Neural cell (in vitro differentiated cells): ENCODE results near the gene PHF12. TPM values are rescaled to one million over a fixed set of nuclear protein-coding genes. Genes with fewer than 3 reads are reported as not detected.

Experiments
- H2AFZ ChIP-seq: fragments of 200-600, 300-800 bp; sonication (generic), shearing (Covaris generic); 2 replicates; pipeline ENCODE4 v1.6.0; 2014; ENCODE audit warnings: low read depth, mild to moderate bottlenecking, antibody characterized with exemption, low read length, moderate library complexity
- H3F3A ChIP-seq: fragments of 200-600 bp; shearing (Covaris generic); 2 replicates; pipeline ENCODE4 v1.6.1; 2016; ENCODE audit warnings: mild to moderate bottlenecking, moderate library complexity, mixed read lengths, antibody characterized with exemption, low read length; ENCODE audit not compliant: insufficient read depth, poor library complexity, severe bottlenecking
- H3K27ac ChIP-seq: fragments of 200-600, 300-800 bp; sonication (generic), shearing (Covaris generic); 2 replicates; pipeline ENCODE4 v1.5.1; 2014; ENCODE audit warnings: mild to moderate bottlenecking, low read length, moderate library complexity
- H3K27me3 ChIP-seq: fragments of 300-800, 200-600 bp; sonication (generic), shearing (Covaris generic); 2 replicates; pipeline ENCODE4 v1.6.0; 2014; ENCODE audit warnings: mild to moderate bottlenecking, low read depth, low read length, moderate library complexity; ENCODE audit not compliant: insufficient read depth
- H3K36me3 ChIP-seq: fragments of 300-800, 200-600 bp; sonication (generic), shearing (Covaris generic); 2 replicates; pipeline ENCODE4 v1.5.1; 2014; ENCODE audit warnings: mild to moderate bottlenecking, antibody characterized with exemption, low read length, moderate library complexity; ENCODE audit not compliant: insufficient read depth
- H3K4me2 ChIP-seq: fragments of 300-800, 200-600 bp; sonication (generic), shearing (Covaris generic); 2 replicates; pipeline ENCODE4 v1.6.0; 2014; ENCODE audit warnings: mild to moderate bottlenecking, low read length
- H3K4me3 ChIP-seq: fragments of 300-800, 200-600 bp; sonication (generic), shearing (Covaris generic); 2 replicates; pipeline ENCODE4 v1.5.1; 2014; ENCODE audit warnings: mild to moderate bottlenecking, low read length, moderate library complexity
- H3K79me2 ChIP-seq: fragments of 200-600 bp; shearing (Covaris generic); replicated peaks from 2 replicates; pipeline ENCODE4 v1.6.0; 2014; ENCODE audit warnings: mild to moderate bottlenecking, low read length, moderate library complexity; ENCODE audit not compliant: insufficient read depth
- H3K9ac ChIP-seq: fragments of 300-800, 200-600 bp; sonication (generic), shearing (Covaris generic); 2 replicates; pipeline ENCODE4 v1.6.1; 2016; ENCODE audit warnings: mild to moderate bottlenecking, low read length, mixed read lengths
- H3K9me2 ChIP-seq: fragments of 200-600 bp; shearing (Covaris generic); 2 replicates; pipeline ENCODE4 v1.6.1; 2016; ENCODE audit warnings: mild to moderate bottlenecking, low read length, mixed read lengths; ENCODE audit not compliant: insufficient read depth
- H3K9me3 ChIP-seq: fragments of 200-600, 300-800 bp; sonication (generic), shearing (Covaris generic); 2 replicates; pipeline ENCODE4 v1.6.1; 2016; ENCODE audit warnings: mild to moderate bottlenecking, mixed run types, low read length, moderate library complexity, mixed read lengths
- H4K20me1 ChIP-seq: fragments of 200-600 bp; shearing (Covaris generic); 2 replicates; pipeline ENCODE4 v1.6.1; 2016; ENCODE audit warnings: mild to moderate bottlenecking, mixed run types; ENCODE audit not compliant: insufficient read depth
- EP300 ChIP-seq: fragments of 450-650 bp; conservative IDR thresholded peaks from 2 replicates; pipeline ENCODE4 v1.6.1; 2014; ENCODE audit warnings: antibody characterized with exemption, mild to moderate bottlenecking, moderate library complexity; ENCODE audit not compliant: poor library complexity, severe bottlenecking
- EZH2 ChIP-seq: fragments of 200-600, 300-800 bp; shearing (Covaris generic), sonication (generic); IDR thresholded peaks from 2 replicates; pipeline ENCODE4 v1.6.1; 2014; ENCODE audit warnings: antibody characterized with exemption, low read length, borderline replicate concordance, mild to moderate bottlenecking; ENCODE audit not compliant: insufficient read depth, poor library complexity, severe bottlenecking
- MXI1 ChIP-seq: fragments of 450-650 bp; conservative IDR thresholded peaks from 2 replicates; pipeline ENCODE4 v1.6.1; 2014; ENCODE audit warnings: antibody characterized with exemption, mild to moderate bottlenecking; ENCODE audit not compliant: poor library complexity, severe bottlenecking
- POLR2AphosphoS5 ChIP-seq: IDR thresholded peaks from 2 replicates; pipeline ENCODE4 v1.6.1; 2012
- RAD21 ChIP-seq: fragments of 450-650 bp; conservative IDR thresholded peaks from 2 replicates; pipeline ENCODE4 v1.6.1; 2014; ENCODE audit warnings: antibody characterized with exemption, mild to moderate bottlenecking, moderate library complexity
- SMC3 ChIP-seq: fragments of 450-650 bp; conservative IDR thresholded peaks from 2 replicates; pipeline ENCODE4 v1.6.1; 2014; ENCODE audit warnings: antibody characterized with exemption, mild to moderate bottlenecking, moderate library complexity; ENCODE audit not compliant: poor library complexity
- TAF1 ChIP-seq: IDR thresholded peaks from 2 replicates; pipeline ENCODE4 v1.6.1; 2012; ENCODE audit warnings: low read depth
- polyA plus RNA-seq: library from polyadenylated mRNA; depleted of rRNA; stranded (reverse); fragments of >200 nt; gene quantifications from 2 replicates; pipeline ENCODE4 v1.2.3, GENCODE V29; 2014
- TF ChIP-seq, protein P1 (sequence below): fragments of 450-650 bp; IDR thresholded peaks from 2 replicates; pipeline ENCODE4 v1.5.1; 2014; ENCODE audit warnings: antibody characterized with exemption, mild to moderate bottlenecking, moderate library complexity; ENCODE audit not compliant: poor library complexity, severe bottlenecking
- TF ChIP-seq, protein P2 (sequence below): IDR thresholded peaks from 2 replicates; pipeline ENCODE4 v1.6.1; 2012; ENCODE audit warnings: borderline replicate concordance

The PHF12 gene
- polyA plus RNA-seq, 1 donor from 2014 or later: 10.4 TPM

DNA sequence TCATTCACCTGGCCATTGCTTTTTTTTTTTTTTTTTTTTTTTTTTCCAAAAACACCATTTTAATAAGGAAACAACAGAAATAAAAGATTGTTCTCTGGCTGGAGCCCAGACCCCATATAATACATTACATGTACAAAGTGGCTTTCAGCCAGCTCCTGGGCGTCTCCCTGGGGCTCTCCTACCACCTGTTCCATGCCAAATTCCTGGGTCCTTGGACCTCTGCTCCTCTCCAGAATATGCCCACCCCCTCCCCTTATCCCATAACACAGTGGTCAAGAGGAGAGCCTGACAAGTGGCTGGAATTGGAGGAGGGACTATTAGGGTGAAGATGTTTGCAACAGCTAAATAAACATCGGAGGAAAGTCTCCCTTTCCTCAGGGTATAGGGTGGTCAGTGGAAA lies 3.6 kb upstream of the PHF12 start:
- Histone ChIP-seq H3K9me2 (no peaks in the 10 kb centered on the region), H2AFZ (no peak overlapping the region), H3K36me3 (no peaks in the 10 kb centered on the region), H3K27me3 (no peaks in the 10 kb centered on the region), H4K20me1 (no peaks in the 10 kb centered on the region), H3F3A (no peaks in the 10 kb centered on the region), H3K79me2 (peaks cover 8% of the 10 kb centered on the region), H3K27ac (no peak overlapping the region), H3K4me3 (no peak overlapping the region), H3K9ac (no peak overlapping the region), H3K4me2 (no peak overlapping the region), H3K9me3 (no peaks in the 10 kb centered on the region)
- TF ChIP-seq, protein P1, sequence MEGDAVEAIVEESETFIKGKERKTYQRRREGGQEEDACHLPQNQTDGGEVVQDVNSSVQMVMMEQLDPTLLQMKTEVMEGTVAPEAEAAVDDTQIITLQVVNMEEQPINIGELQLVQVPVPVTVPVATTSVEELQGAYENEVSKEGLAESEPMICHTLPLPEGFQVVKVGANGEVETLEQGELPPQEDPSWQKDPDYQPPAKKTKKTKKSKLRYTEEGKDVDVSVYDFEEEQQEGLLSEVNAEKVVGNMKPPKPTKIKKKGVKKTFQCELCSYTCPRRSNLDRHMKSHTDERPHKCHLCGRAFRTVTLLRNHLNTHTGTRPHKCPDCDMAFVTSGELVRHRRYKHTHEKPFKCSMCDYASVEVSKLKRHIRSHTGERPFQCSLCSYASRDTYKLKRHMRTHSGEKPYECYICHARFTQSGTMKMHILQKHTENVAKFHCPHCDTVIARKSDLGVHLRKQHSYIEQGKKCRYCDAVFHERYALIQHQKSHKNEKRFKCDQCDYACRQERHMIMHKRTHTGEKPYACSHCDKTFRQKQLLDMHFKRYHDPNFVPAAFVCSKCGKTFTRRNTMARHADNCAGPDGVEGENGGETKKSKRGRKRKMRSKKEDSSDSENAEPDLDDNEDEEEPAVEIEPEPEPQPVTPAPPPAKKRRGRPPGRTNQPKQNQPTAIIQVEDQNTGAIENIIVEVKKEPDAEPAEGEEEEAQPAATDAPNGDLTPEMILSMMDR: no peak
- TF ChIP-seq MXI1 (no peak), TAF1 (no peak), POLR2AphosphoS5 (no peak), SMC3 (no peak), EZH2 (no peak), RAD21 (no peak), EP300 (no peak)
- TF ChIP-seq, protein P2, sequence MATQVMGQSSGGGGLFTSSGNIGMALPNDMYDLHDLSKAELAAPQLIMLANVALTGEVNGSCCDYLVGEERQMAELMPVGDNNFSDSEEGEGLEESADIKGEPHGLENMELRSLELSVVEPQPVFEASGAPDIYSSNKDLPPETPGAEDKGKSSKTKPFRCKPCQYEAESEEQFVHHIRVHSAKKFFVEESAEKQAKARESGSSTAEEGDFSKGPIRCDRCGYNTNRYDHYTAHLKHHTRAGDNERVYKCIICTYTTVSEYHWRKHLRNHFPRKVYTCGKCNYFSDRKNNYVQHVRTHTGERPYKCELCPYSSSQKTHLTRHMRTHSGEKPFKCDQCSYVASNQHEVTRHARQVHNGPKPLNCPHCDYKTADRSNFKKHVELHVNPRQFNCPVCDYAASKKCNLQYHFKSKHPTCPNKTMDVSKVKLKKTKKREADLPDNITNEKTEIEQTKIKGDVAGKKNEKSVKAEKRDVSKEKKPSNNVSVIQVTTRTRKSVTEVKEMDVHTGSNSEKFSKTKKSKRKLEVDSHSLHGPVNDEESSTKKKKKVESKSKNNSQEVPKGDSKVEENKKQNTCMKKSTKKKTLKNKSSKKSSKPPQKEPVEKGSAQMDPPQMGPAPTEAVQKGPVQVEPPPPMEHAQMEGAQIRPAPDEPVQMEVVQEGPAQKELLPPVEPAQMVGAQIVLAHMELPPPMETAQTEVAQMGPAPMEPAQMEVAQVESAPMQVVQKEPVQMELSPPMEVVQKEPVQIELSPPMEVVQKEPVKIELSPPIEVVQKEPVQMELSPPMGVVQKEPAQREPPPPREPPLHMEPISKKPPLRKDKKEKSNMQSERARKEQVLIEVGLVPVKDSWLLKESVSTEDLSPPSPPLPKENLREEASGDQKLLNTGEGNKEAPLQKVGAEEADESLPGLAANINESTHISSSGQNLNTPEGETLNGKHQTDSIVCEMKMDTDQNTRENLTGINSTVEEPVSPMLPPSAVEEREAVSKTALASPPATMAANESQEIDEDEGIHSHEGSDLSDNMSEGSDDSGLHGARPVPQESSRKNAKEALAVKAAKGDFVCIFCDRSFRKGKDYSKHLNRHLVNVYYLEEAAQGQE: no peak

DNA sequence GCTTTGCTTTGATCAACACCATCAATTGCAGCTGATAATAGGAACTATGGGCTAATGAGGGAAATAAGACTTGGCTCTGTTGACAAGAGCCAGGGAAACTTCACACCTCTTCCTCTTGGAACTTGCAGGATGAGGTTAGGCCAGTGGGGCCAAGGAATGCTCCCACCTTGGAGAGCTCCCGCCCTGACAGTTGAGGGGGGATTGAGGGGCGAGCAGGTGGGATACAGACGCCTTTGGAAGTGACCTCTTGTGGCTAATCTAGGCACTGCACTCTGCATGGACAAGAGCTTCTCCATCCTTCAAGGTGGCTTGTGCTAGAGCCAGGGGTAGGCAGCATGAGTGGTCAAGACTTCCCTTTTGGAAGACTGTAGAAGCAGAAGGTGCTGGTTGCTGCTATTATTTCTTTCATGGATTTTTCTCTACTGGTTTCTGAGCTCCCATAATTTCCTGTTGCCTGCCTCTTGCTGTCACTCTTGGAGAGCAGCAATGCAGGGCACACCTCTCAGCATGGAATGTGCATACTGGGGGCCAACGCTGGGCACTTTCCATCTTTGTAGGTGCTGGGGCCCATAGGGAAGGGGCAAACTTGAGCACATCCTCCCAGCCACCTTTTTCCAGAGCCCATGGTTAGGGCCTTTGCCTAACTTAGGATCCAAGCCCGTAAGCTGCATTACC lies 2.3 kb upstream of the PHF12 start:
- no peaks in the 10 kb centered on the region for H3K27me3 ChIP-seq
- H3K4me2 ChIP-seq: peak overlapping the region; percentile 77
- H3K79me2 ChIP-seq: peaks cover 21% of the 10 kb centered on the region
- peak overlapping the region; percentile 98 for H3K27ac ChIP-seq
- peaks cover 2% of the 10 kb centered on the region for H3F3A ChIP-seq
- peak overlapping the region; percentile 68 for H3K4me3 ChIP-seq
- H3K9me3 ChIP-seq: no peaks in the 10 kb centered on the region
- no peaks in the 10 kb centered on the region for H3K9me2 ChIP-seq
- no peaks in the 10 kb centered on the region for H3K36me3 ChIP-seq
- no peaks in the 10 kb centered on the region for H4K20me1 ChIP-seq
- no peak overlapping the region for H3K9ac ChIP-seq
- H2AFZ ChIP-seq: no peak overlapping the region
- TF ChIP-seq TAF1: no peak
- TF ChIP-seq POLR2AphosphoS5: no peak
- no peak for TF ChIP-seq EP300
- no peak for TF ChIP-seq MXI1
- no peak for TF ChIP-seq EZH2
- TF ChIP-seq, protein P1: peak; percentile 81
- peak; percentile 59 for TF ChIP-seq RAD21
- TF ChIP-seq, protein P2: no peak
- peak; percentile 78 for TF ChIP-seq SMC3
